ENCODE measurements around the gene AQP6.
A peak's percentile ranks its signal among the peaks of the same experiment; 100 is the strongest.

AQP6 gene

GRCh38 chr12:49943625-49943960 lies 29.2 kb upstream of the AQP6 start:
- no peak for DNase-seq

- no peak for DNase-seq
Measured at GRCh38 chr12:49944046-49944445, 28.7 kb upstream of the AQP6 start.

DNA sequence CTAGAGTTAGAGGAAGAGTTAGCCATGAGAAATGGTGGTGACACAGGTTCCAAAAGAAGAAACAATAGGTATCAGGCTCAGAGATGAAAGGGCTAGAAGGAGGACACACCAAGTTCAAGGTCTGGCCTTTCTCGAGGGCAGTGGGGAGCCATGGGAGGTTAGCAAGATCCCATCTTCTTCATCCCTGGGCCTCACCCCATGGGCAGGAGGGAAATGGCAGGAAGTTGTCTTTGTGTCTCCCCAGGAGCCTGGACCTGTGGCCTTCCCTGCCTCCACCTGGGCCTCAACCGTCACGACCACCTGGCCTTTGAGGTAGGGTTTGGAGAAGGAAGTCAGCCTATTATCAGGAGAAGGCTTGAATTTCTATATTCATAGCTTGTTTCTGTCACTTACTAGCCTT lies 28.0 kb upstream of the AQP6 start:
- DNase-seq: no peak

DNA sequence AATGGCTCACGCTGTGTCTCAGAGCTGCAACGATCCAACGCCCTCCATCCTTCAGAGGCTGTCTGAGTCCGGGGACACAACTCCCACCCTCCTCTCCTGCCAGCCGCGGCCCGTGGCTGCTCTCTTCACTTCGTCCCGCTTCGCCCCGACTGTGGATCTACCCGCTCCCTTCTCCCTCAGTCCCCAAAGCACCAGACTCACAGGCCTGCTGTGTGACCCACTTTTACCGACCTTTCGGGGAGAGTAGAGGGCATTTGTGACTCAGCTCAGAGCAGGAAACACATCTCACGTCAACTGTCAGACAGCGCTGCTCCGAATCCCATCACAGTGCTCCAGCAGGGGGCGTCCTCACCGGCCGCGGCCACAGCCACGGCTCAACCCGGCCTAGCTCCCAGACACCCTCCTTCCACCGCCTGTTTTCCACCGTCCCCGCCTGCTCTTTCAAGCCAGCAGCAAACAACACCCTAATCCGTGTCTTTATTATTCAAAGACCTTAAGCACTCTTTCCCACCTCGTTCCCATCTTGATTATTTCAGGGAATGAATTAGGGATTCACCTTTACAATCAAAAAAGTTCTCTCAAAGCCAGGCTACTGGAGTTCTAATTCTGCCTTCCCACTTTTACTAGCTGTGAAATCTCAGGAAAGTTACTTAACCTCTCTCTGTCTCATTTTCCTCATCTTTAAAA lies 27.2 kb upstream of the AQP6 start:
- peak; percentile 24 to 85 for DNase-seq

DNA sequence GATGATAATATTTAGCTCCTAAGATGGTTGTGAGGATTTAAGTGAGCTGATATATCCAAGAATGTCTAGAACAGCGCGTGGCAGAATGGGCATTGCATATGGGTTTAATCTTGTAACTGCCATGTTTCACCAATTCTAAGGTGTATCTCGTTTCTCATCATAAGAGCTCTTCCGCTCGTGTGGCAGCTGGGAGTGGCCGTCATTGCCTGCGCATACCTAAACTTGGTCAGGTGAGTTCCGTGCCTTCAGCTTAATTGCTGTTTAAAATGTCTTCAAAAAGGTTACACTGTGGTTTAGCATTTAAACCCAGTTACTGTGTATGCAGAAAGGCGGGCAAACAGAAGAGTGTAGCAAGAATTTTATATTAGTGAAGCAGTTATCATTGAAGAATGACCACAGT lies 26.7 kb upstream of the AQP6 start:
- no peak for DNase-seq

- no peak for DNase-seq
Measured at GRCh38 chr12:49946497-49946896, 26.2 kb upstream of the AQP6 start.

GRCh38 chr12:49947593-49948226 lies 25.0 kb upstream of the AQP6 start:
- DNase-seq: peak in 1 of 2 experiments; percentile 45

DNA sequence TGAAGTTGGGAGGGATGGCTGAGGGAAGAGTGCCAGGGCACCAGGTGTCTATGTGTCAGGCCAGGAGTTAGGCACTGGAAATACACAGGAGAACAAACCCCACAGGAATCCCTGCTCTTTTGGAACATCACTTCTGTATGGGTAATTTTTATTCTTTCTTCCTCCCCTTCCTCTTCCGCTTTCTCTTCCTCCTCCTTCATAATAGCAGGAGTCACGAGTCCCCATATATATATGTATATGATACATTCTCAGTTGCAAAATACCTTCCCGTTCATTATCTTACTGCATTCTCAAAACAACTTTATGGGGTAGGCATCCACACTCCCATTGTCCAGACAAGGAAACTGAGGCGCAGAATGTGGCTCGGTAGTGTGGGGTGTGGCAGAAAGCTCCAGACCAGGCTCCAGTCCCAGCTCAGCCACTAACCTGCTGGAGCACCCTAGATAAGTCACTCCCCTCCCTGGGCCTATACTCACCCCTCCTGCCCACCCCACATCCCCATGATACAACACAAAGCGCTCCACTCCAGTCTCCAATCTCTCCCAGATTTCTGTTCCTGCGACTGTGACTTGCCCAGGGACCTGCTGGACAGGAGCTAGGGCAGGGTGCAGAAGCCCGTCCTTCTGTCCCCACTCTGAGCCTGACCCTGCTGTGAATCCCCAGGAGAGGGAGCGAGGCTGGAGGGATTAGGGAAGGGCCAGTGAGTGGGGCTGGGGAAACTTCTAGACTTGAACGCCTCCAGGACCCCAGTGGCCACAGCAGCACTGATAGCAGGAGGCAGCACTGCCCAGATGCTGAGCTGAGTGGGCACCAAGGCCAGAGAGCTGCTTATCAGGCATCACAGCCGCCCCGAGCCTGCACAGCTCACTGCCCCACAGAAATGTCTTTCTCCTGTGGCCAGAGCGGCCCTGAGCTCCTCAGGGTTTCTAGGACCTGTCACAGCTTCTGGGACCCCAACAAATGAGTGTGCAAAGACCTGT lies 23.6 kb upstream of the AQP6 start:
- DNase-seq: no peak

- DNase-seq: no peak
Measured at GRCh38 chr12:49949866-49950265, 22.9 kb upstream of the AQP6 start.

- no peak for DNase-seq
Measured at GRCh38 chr12:49950273-49951251, 22.2 kb upstream of the AQP6 start, which contains the start of gene AQP2. Gene AQP2 (plus strand): TSS chr12:49950737. CDS start chr12:49950831, 94 bp downstream.

- DNase-seq: no peak
Measured at GRCh38 chr12:49951411-49952240, 21.1 kb upstream of the AQP6 start.

GRCh38 chr12:49952391-49953055 lies 20.2 kb upstream of the AQP6 start:
- no peak for DNase-seq

DNA sequence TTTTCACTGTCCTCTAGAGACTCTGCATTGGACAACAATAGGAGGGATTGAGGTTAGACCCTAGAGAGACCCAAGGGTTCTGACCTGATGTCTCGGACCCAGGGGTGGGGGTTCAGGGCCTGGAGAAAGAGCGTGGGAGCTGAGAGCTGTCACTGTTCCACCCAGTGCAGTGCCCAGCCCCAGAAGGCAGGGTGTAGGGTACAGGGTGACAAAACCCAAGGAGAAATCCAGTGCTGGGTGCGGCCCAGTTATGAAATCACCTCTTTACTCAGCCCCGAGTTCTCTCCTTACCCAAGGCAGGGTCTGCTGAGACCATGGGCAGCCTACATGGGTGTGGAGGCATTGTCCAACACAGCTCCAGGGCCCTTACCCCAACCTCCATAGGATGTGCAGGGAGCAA lies 19.6 kb upstream of the AQP6 start:
- DNase-seq: no peak

GRCh38 chr12:49953961-49954846 lies 18.5 kb upstream of the AQP6 start:
- no peak for DNase-seq

- no peak for DNase-seq
Measured at GRCh38 chr12:49954863-49955830, 17.6 kb upstream of the AQP6 start.

DNA sequence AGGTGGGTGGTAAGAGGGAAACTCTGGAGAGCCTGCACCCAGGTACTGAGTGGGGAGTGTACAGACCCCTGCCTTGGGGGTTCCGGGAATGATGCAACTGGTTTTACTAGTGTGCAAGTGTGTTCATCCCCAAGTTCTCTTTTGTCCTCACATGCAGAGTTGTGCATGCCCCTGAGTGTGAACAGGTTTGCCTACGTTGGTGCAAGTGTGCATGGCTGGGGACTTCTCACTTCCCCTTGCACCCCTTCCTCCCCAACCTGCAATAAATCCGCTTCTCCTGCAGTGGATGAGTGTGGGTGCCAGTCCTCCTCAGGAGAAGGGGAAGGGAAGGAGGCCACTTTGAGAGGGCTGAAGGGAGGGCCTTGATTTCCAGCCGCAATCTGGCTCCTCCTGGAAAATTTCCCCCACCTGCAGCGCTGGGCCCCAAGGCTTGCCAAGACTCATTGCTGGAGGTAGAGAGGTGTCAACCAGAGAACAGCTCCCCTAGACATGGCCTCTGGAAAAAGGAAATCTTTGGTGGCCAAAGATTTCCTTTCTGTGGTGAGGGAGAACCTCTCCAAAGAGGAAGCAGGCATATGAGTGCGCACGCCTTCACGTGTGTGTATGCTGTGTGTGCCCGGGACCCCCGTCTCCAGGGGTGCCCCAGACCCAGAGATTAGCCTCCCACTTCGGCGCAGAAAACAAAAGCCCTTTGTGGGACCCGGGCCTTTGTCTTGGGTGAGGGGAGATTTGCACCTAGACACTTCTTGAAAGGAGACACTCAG lies 16.7 kb upstream of the AQP6 start:
- DNase-seq: no peak

DNA sequence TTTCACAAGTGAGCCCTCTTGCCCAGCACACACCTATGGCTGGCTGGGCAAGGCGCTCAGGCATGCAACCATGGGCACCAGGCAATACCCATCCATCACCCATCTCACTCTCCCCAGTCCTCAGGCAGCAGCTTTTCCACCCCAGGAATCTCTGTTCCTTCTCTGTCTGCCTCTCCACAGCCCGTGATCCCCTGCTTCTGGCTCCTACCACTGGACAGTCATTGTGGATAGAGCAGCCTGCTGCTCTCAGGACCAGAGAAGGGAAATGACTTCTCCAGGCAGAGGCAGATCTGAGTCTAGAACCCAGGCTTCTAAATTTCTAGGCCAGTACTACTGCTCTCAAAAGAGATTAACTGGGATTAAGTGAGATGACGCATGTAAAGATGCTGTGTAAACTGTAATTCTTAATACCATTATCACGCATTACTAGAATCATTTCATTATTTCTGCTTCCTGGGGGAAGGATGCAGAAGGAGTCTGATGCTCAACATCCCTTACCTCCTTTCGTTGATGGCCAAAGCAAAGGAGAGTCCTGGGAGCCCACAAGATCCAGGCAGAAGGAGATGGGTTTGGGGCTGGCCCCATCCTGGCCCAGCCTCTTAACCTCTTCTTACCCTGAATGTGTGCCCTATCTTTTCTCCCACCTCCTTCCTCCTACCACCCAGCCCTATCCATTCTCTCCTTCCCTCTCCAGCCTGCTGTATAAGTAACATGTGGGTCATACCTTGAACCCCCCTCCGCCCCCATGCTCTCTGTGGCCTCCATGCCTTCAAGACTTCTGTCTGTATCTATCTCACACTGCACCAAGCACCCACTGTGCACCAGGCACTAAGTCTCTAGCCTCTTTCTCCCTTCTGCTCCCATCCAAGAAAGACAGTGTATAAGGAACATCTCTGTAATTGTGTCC lies 15.8 kb upstream of the AQP6 start:
- DNase-seq: no peak
